B cell (primary cell): ENCODE measurements around the gene AGFG2.

Source experiments
- CTCF ChIP-seq: fragments of 200-600 bp; IDR thresholded peaks from one replicate; pipeline ENCODE4 v1.8.0; 2022; ENCODE audit warnings: antibody characterized with exemption, mild to moderate bottlenecking
- EZH2 ChIP-seq: IDR thresholded peaks from 2 replicates; pipeline ENCODE4 v1.6.1; 2012; ENCODE audit warnings: borderline replicate concordance, low read depth, mild to moderate bottlenecking, moderate library complexity, low read length; ENCODE audit not compliant: insufficient read depth, poor library complexity, severe bottlenecking

- TF ChIP-seq EZH2 (no peak), CTCF (no peak)
These were observed 45.2 kb downstream of the AGFG2 start for GRCh38 chr7:100584054-100584682.
